SK-N-SH (cell line): ENCODE data around the gene EED.

Source experiments
- CTCF ChIP-seq: fragments of 200-600 bp; sonication (generic); IDR thresholded peaks from 2 replicates; pipeline ENCODE4 v1.6.1; 2017; ENCODE audit warnings: antibody characterized with exemption, mild to moderate bottlenecking, moderate library complexity
- EP300 ChIP-seq, 2 experiments: IDR thresholded peaks; 2 replicates each; pipeline versions ENCODE4 v1.4.0 to v1.6.1; 2012; ENCODE audit warnings: borderline replicate concordance in 1 of 2, low read depth in 1 of 2, low read length in 1 of 2
- EZH2phosphoT487 ChIP-seq: fragments of 200-600 bp; sonication (generic); IDR thresholded peaks from 2 replicates; pipeline ENCODE4 v1.6.1; 2017; ENCODE audit warnings: low read depth, mixed run types, mild to moderate bottlenecking, antibody characterized with exemption, moderate library complexity, borderline replicate concordance
- FOXM1 ChIP-seq: IDR thresholded peaks from 2 replicates; pipeline ENCODE4 v1.4.0; 2012; ENCODE audit warnings: low read depth, mild to moderate bottlenecking
- JUND ChIP-seq: IDR thresholded peaks from 2 replicates; pipeline ENCODE4 v1.4.0; 2012
- MAX ChIP-seq: IDR thresholded peaks from 2 replicates; pipeline ENCODE4 v1.4.0; 2012; ENCODE audit warnings: low read depth
- MXI1 ChIP-seq: IDR thresholded peaks from 2 replicates; pipeline ENCODE4 v1.6.1; 2012; ENCODE audit warnings: mild to moderate bottlenecking, low read depth, low read length, improper control_type of control experiment
- NFIC ChIP-seq: IDR thresholded peaks from 2 replicates; pipeline ENCODE4 v1.4.0; 2012; ENCODE audit warnings: borderline replicate concordance
- NRF1 ChIP-seq: IDR thresholded peaks from 2 replicates; pipeline ENCODE4 v1.6.1; 2012; ENCODE audit warnings: low read depth, mild to moderate bottlenecking, low read length
- POLR2AphosphoS5 ChIP-seq: IDR thresholded peaks from 2 replicates; pipeline ENCODE4 v1.6.1; 2012; ENCODE audit warnings: low read depth, low read length
- SMC3 ChIP-seq: IDR thresholded peaks from 2 replicates; pipeline ENCODE4 v1.6.1; 2012; ENCODE audit warnings: low read depth, low read length, improper control_type of control experiment
- TCF12 ChIP-seq: IDR thresholded peaks from 2 replicates; pipeline ENCODE4 v1.4.0; 2012
- TEAD4 ChIP-seq: IDR thresholded peaks from 2 replicates; pipeline ENCODE4 v1.4.0; 2012; ENCODE audit warnings: mild to moderate bottlenecking, borderline replicate concordance; ENCODE audit not compliant: insufficient read depth
- YY1 ChIP-seq: IDR thresholded peaks from 2 replicates; pipeline ENCODE4 v1.4.0; 2012; ENCODE audit warnings: low read depth, mild to moderate bottlenecking

- TF ChIP-seq EZH2phosphoT487 (no peak), CTCF (no peak), FOXM1 (no peak), JUND (no peak), NFIC (no peak), NRF1 (no peak), POLR2AphosphoS5 (no peak), YY1 (no peak), MAX (no peak), EP300 (IDR thresholded peaks at IDR 0.05; ENCODE audit: borderline replicate concordance in 1 of 2, low read depth in 1 of 2, low read length in 1 of 2) (peak in 1 of 2 experiments; percentile 15; a peak in 1 of 4 replicates), TEAD4 (no peak), TCF12 (peak; percentile 16; the same call in 1 of the 2 replicates), MXI1 (0 out of 2 replicates have a peak, but pooled peaks have one; percentile 31), SMC3 (no peak)
These were observed 33.7 kb upstream of the EED start for GRCh38 chr11:86210898-86211297.
